Mucosa of descending colon (tissue), 3 donors: Measurements from ENCODE around the gene LCT. TPM values are rescaled to one million over a fixed set of nuclear protein-coding genes. Genes with fewer than 3 reads are reported as not detected.
"Not testable (repeated sequence)": the region's sequence is repeated elsewhere in the genome, so short reads cannot be mapped to it uniquely, and the experiment has no call there.

Experiments
- ATAC-seq: fragments of 200-7000 bp; cut with Tn5 transposase; one replicate; pipeline ENCODE4 v1.9.1; 2020; ENCODE audit warnings: mild to moderate bottlenecking, moderate library complexity
- DNase-seq, 3 donors: peaks; one replicate each; pipeline ENCODE4 v3.0.0-alpha.2; 2020
- H3K36me3 ChIP-seq: fragments of 200-600 bp; one replicate; pipeline ENCODE4 v1.8.0; 2021; ENCODE audit warnings: low read depth, mild to moderate bottlenecking
- H3K4me1 ChIP-seq: fragments of 200-600 bp; one replicate; pipeline ENCODE4 v1.8.0; 2021; ENCODE audit warnings: low read depth, mild to moderate bottlenecking
- H3K4me3 ChIP-seq: fragments of 200-600 bp; one replicate; pipeline ENCODE4 v1.8.0; 2021; ENCODE audit warnings: mild to moderate bottlenecking
- H3K9me3 ChIP-seq: fragments of 200-600 bp; one replicate; pipeline ENCODE4 v1.8.0; 2021; ENCODE audit warnings: mild to moderate bottlenecking
- intact Hi-C, 2 donors: fragments of 100-400 bp; cut with DNase I in 1 of 2; cut with micrococcal nuclease in 1 of 2; formaldehyde crosslinking; loops; one replicate each; pipeline versions ENCODE4 v1.11.0 to v1.11.1; 2022; cut with DNase I, micrococcal nuclease
- total RNA-seq, 3 donors: library from RNA; stranded (reverse); fragmentation: NEBNext Ultra II Directional in 2 of 3; extraction: Animal tissue kit (Norgen Biotek cat#: 25700) in 2 of 3; gene quantifications; one replicate each; pipeline versions ENCODE4 v1.2.1 to v1.2.4, GENCODE V29; 2021 to 2023
- TF ChIP-seq, protein P1 (sequence below): fragments of 200-600 bp; IDR thresholded peaks from one replicate; pipeline ENCODE4 v1.8.0; 2022; ENCODE audit warnings: antibody characterized with exemption, mild to moderate bottlenecking
- donor health status: DM: no; HTN: no; CAD: no; lungs with moderate emphysema.
- donor health status: DM: no; HTN: no; CAD: no.
- donor health status: DM: no; HTN: yes; CAD: no.

LCT gene
- total RNA-seq, 3 donors from 2014 or later: 0.09 to 0.19 (median 0.09) TPM

DNA sequence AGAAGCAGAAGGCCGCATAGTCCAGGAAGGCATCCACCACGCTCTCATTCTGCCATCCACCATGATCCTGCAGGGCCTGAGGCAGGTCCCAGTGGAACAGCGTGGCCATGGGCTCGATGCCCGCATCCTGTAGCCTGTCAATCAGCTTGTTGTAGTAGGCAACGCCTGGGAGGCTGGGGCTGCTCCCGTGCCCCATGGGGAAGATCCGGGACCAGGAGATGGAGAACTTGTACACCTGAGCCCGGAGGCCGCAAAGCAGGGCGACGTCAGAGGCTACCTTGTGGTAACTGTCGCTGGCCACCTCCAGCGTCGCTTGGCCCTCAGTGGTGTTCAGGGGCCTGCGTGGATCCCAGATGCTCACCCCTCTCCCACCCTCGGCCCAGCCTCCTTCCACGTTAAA is 19.5 kb downstream of the LCT start:
- no peak for DNase-seq
- H3K4me1 ChIP-seq: no peaks in the 10 kb centered on the region
- ATAC-seq: no peak
- TF ChIP-seq, protein P1, sequence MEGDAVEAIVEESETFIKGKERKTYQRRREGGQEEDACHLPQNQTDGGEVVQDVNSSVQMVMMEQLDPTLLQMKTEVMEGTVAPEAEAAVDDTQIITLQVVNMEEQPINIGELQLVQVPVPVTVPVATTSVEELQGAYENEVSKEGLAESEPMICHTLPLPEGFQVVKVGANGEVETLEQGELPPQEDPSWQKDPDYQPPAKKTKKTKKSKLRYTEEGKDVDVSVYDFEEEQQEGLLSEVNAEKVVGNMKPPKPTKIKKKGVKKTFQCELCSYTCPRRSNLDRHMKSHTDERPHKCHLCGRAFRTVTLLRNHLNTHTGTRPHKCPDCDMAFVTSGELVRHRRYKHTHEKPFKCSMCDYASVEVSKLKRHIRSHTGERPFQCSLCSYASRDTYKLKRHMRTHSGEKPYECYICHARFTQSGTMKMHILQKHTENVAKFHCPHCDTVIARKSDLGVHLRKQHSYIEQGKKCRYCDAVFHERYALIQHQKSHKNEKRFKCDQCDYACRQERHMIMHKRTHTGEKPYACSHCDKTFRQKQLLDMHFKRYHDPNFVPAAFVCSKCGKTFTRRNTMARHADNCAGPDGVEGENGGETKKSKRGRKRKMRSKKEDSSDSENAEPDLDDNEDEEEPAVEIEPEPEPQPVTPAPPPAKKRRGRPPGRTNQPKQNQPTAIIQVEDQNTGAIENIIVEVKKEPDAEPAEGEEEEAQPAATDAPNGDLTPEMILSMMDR: no peak
- no peak overlapping the region for H3K4me3 ChIP-seq
- H3K9me3 ChIP-seq: peaks cover 2% of the 10 kb centered on the region
- H3K36me3 ChIP-seq: no peaks in the 10 kb centered on the region
- intact Hi-C loops: no loop called here

DNA sequence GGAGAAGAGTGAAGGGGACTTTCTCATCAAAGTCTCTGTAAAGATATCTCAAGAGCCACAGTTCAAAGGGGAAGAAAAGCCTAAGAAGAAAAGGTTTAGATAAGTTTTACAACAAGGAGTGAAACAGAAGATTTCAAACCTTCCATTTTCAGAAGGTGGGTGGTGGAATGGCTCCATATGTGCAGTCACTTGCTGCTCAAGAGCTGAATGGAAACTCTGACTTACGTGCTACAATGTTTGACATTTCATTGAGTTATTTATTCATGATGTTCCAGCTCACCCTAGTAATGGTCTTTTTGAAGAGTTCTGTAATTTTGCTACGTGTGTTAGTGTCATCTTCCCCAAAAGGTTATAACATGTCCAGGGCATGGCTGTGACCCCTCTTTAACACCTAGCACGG is 21.7 kb downstream of the LCT start:
- no peaks in the 10 kb centered on the region for H3K36me3 ChIP-seq
- H3K4me1 ChIP-seq: no peaks in the 10 kb centered on the region
- ATAC-seq (no peak), DNase-seq (no peak)
- TF ChIP-seq, protein P1: no peak
- intact Hi-C loops: no loop called here
- H3K9me3 ChIP-seq: no peaks in the 10 kb centered on the region
- no peak overlapping the region for H3K4me3 ChIP-seq

DNA sequence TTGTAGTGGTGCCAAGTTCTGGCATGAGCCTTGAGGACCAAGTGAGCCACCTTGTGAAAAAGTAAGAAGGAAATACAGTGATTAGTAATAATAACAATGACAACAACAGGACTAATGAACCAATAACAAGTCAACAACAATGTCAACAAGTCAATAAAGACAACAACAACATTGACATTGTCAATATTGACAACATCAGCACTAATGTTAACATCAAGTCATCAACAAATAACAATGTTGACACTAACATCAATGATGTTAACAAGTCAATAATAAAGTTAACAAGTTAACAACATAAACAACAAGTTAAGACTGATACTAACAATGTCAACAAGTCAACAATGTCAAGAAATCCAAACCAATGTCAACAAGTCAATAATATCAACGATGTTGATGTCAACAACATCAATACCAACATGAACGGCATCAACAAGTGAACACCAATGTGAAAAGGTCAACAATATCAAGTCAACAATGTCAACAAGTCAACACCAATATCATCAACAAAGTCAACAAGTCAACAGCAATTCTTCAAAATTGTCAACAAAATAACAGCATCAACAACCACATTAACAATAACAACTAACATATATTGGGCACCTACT is 24.0 kb downstream of the LCT start:
- intact Hi-C loops: no loop called here
- no peak for DNase-seq
- no peak overlapping the region for H3K4me3 ChIP-seq
- H3K36me3 ChIP-seq: no peaks in the 10 kb centered on the region
- H3K4me1 ChIP-seq: no peaks in the 10 kb centered on the region
- TF ChIP-seq, protein P1: no peak
- no peak for ATAC-seq
- no peaks in the 10 kb centered on the region for H3K9me3 ChIP-seq

DNA sequence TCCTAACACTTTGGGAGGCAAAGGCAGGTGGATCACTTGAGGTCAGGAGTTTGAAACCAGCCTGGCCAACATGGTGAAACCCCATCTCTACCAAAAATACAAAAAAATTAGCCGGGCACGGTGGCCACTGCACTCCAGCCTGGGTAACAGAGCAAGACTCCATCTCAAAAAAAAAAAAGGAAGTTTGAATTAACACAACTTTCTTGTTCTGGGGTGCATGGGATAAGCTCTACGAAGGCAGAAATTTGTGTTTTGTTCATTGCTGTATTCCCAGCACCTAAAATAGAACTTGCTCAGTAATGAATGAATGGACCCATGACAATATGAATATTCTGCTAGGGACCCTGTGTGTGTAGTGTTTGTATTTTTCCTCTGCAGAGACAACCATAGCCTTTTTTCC is 29.1 kb downstream of the LCT start:
- intact Hi-C loops, H3K4me3 ChIP-seq, H3K4me1 ChIP-seq, ATAC-seq, H3K9me3 ChIP-seq, H3K36me3 ChIP-seq, DNase-seq: not testable (repeated sequence)

DNA sequence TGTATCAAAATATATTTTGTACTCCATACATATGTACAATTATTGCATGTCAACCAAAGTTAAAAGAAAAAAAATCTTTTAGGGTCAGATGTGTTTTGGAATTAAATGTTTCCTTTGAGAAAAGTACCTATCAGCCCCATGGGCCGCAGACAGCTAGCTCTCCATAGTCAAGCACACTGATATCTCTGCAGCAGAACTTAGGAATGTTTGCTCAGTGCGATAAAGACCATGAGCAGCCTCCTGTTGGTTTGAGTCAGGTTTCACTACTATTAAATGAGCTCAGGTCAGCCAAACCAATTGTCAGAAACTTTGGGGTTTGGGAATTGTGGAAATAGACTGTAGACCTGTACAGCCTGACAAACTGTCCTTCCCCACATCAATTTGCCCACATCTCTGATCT is 33.7 kb downstream of the LCT start:
- Histone ChIP-seq H3K9me3 (peaks cover 18% of the 10 kb centered on the region), H3K4me3 (no peak overlapping the region), H3K4me1 (no peaks in the 10 kb centered on the region), H3K36me3 (no peaks in the 10 kb centered on the region)
- no peak for ATAC-seq
- intact Hi-C loops: no loop called here
- no peak for DNase-seq
- TF ChIP-seq, protein P1: no peak

DNA sequence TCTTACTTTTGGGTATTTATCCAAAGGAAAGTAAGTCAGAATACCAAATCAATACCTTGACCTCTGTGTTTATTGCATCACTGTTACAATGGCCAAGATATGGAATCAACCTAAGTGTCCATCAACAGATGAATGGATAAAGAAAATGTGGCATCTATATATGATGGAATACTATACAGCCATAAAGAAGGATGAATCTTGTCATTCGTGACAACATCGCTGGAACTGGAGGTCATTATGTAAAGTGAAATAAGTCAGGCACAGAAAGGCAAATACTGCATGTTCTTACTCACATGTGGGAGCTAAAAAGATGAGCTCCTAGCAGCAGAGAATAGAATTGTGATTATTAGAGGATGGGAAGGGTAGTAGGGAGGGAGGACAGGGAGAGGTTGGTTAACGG is 34.6 kb downstream of the LCT start:
- peaks cover 18% of the 10 kb centered on the region for H3K9me3 ChIP-seq
- no peaks in the 10 kb centered on the region for H3K4me1 ChIP-seq
- ATAC-seq (no peak), DNase-seq (no peak)
- no peak overlapping the region for H3K4me3 ChIP-seq
- H3K36me3 ChIP-seq: no peaks in the 10 kb centered on the region
- intact Hi-C loops: no loop called here
- TF ChIP-seq, protein P1: no peak
